Large intestine (tissue), 3 donors: ENCODE results near the gene PSKH1. TPM values are rescaled to one million over a fixed set of nuclear protein-coding genes. Genes with fewer than 3 reads are reported as not detected.
A peak's percentile ranks its signal among the peaks of the same experiment; 100 is the strongest.

Experiments used
- DNase-seq, 2 donors: peaks; one replicate each; pipeline versions ENCODE4 v3.0.0 to v3.0.0-alpha.2; 2013
- H3K27ac ChIP-seq: one replicate; pipeline ENCODE4 v1.5.1; 2013; ENCODE audit warnings: low read length
- H3K27me3 ChIP-seq: 2 replicates; pipeline ENCODE4 v1.6.1; 2013; ENCODE audit warnings: low read length; ENCODE audit not compliant: control insufficient read depth, insufficient read depth
- H3K36me3 ChIP-seq: 2 replicates; pipeline ENCODE4 v1.6.1; 2013; ENCODE audit warnings: low read length; ENCODE audit not compliant: control insufficient read depth, insufficient read depth
- H3K4me1 ChIP-seq: one replicate; pipeline ENCODE4 v1.6.1; 2013; ENCODE audit warnings: low read length; ENCODE audit not compliant: control insufficient read depth, insufficient read depth
- H3K4me3 ChIP-seq: one replicate; pipeline ENCODE4 v1.5.1; 2013; ENCODE audit warnings: low read length
- H3K9me3 ChIP-seq: one replicate; pipeline ENCODE4 v1.6.1; 2013; ENCODE audit warnings: mild to moderate bottlenecking, low read depth, low read length, moderate library complexity; ENCODE audit not compliant: control insufficient read depth
- WGBS: methylation state at CpG from one replicate; pipeline ENCODE4 v1.1.5; 2013; ENCODE audit warnings: low lambda C conversion rate; ENCODE audit not compliant: insufficient coverage; 5-methylcytosine and 5-hydroxymethylcytosine counted together
- polyA plus RNA-seq: library from polyadenylated mRNA; unstranded; fragments of 120-200 nt; gene quantifications from one replicate; pipeline ENCODE4 v1.2.1, GENCODE V29; 2013

The PSKH1 gene
- polyA plus RNA-seq, 1 donor: 24.2 TPM

DNA sequence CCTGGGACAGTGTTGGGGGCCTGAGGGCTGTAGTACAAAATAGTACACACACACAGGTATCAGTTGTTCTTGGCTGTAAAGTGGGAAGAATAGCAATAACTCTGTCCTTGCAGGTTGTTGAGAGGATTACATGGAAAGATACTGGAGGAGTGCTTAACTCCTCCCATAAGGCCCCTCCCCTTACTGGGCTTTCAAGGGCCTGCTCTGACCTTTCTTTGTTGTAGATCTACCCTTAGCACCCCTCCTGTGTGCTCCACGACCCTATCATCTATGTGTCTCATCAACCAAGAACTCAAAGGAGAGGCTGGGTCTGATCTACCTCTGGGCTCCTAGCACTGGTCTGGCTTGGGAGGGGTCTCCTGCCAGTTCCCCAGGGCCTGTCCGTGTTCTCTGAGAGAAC lies 28.5 kb upstream of the PSKH1 start:
- Histone ChIP-seq H3K4me3 (no peak overlapping the region), H3K27ac (no peak overlapping the region), H3K27me3 (no peaks in the 10 kb centered on the region), H3K4me1 (no peaks in the 10 kb centered on the region), H3K9me3 (no peaks in the 10 kb centered on the region), H3K36me3 (peaks cover 74% of the 10 kb centered on the region)
- DNase-seq: no peak
- WGBS: no CpG with 5 or more reads among the region's 2 CpGs

DNA sequence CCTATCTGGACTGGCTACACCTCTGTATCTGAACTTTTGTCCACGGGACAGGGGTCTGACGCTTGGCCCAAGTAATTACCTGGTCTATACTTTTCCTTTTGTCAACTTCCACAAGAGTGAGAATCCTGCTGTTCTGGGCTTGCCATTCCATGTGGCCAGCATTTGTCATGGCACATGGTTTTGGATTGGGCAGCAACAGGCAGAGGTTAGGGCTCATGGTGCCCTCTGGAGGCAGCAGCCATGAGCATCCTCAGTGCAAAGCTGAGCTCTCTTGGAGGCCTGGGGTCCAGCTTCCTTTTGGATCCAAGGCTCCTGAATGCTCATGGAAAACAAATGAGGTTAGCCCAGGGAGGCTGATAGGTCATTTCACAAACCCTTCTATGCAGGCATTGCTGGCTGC lies 27.7 kb upstream of the PSKH1 start:
- no CpG with 5 or more reads among the region's 2 CpGs for WGBS
- no peak for DNase-seq
- peaks cover 79% of the 10 kb centered on the region for H3K36me3 ChIP-seq

DNA sequence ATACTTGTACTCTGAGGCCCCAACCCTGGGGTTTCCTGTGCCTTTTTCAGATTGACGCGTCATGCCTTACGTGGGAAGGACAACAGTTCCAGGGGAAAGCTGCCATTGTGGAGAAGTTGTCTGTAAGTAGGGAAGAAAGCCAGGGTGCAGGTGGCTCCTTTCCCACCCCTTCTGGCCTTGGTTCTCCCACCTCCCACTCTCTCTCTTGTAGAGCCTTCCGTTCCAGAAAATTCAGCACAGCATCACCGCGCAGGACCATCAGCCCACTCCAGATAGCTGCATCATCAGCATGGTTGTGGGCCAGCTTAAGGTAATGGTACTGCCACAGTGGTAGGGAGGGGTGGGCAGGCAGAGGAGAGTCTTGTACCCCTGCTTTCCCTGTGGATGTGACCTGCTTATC lies 24.8 kb upstream of the PSKH1 start:
- H3K4me3 ChIP-seq: no peak overlapping the region
- no peak for DNase-seq
- peaks cover 69% of the 10 kb centered on the region for H3K36me3 ChIP-seq
- no peaks in the 10 kb centered on the region for H3K27me3 ChIP-seq
- H3K27ac ChIP-seq: no peak overlapping the region
- H3K4me1 ChIP-seq: no peaks in the 10 kb centered on the region
- no CpG with 5 or more reads among the region's 6 CpGs for WGBS
- no peaks in the 10 kb centered on the region for H3K9me3 ChIP-seq

More for the DNA sequence above, 27.7 kb upstream of the PSKH1 start:
- Histone ChIP-seq H3K27me3 (no peaks in the 10 kb centered on the region), H3K27ac (no peak overlapping the region), H3K9me3 (no peaks in the 10 kb centered on the region), H3K4me1 (no peaks in the 10 kb centered on the region), H3K4me3 (no peak overlapping the region)

DNA sequence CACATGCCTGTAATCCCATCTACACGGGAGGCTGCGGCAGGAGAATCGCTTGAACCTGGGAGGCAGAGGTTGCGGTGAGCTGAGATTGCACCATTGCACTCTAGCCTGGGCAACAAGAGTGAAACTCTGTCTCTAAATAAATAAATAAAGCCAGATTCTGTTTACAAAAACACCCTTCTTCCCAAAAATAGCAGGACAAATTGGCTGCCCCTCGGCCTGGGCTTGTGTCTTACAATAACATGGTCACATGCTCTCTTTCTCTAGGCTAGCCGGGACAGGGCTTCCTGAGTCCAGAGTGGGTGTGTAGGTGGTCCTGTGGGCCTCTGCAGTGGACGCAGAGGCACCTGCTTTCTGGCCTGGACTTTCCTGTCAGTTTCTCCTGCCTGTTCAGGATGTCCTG lies 23.4 kb upstream of the PSKH1 start:
- no peaks in the 10 kb centered on the region for H3K27me3 ChIP-seq
- no peak for DNase-seq
- H3K4me1 ChIP-seq: peaks cover 7% of the 10 kb centered on the region
- H3K9me3 ChIP-seq: no peaks in the 10 kb centered on the region
- H3K4me3 ChIP-seq: no peak overlapping the region
- H3K36me3 ChIP-seq: peaks cover 60% of the 10 kb centered on the region
- no peak overlapping the region for H3K27ac ChIP-seq
- no CpG with 5 or more reads among the region's 7 CpGs for whole genome bisulfite sequencing

DNA sequence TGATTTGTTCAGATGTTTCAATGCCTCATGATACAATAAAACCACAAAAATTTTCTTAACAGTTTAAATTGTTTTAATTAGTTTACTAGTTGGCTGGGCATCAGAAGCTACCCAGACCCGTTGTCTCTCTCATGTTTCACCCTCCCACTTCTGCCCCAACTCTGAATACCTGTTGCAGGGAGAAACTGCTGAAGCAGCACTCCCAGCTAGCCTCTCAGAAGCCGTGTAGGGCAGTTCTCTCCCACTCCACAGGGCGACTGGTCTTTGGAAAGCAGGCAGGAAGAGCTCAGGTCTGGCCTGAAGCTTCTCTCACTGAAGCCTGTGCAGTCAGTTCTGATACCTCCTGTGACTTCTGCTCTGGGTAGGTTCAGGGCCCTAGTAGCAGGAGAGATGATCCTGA lies 21.8 kb upstream of the PSKH1 start:
- DNase-seq: no peak
- H3K36me3 ChIP-seq: peaks cover 53% of the 10 kb centered on the region
- no peaks in the 10 kb centered on the region for H3K27me3 ChIP-seq
- no peak overlapping the region for H3K4me3 ChIP-seq
- H3K27ac ChIP-seq: no peak overlapping the region
- peaks cover 8% of the 10 kb centered on the region for H3K4me1 ChIP-seq
- no CpG with 5 or more reads among the region's 3 CpGs for WGBS
- H3K9me3 ChIP-seq: no peaks in the 10 kb centered on the region

DNA sequence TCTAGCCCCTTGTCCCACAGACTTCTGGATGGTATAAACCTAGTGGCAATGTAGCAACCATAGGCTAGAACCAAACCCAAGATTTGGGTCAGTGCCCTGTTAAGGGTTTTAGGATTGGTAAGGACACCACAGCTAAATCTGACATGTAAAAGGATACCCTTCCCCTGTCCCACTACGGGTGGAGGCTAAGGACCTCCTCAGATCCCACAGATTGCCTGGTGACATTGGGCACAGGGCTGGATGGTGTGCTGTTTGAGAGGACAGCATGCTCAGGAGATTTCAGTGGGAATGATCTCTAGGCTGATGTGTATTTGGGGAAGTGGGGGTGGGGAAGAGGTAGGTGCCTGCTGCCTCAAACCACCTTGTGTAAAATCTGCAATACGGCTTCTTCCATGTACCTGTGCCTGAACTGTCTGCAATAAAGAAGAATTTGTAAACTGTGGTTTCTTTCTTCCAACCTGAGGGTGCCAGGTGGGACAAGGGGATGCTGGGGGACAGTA lies 20.9 kb upstream of the PSKH1 start:
- WGBS: no CpG with 5 or more reads among the region's 2 CpGs

DNA sequence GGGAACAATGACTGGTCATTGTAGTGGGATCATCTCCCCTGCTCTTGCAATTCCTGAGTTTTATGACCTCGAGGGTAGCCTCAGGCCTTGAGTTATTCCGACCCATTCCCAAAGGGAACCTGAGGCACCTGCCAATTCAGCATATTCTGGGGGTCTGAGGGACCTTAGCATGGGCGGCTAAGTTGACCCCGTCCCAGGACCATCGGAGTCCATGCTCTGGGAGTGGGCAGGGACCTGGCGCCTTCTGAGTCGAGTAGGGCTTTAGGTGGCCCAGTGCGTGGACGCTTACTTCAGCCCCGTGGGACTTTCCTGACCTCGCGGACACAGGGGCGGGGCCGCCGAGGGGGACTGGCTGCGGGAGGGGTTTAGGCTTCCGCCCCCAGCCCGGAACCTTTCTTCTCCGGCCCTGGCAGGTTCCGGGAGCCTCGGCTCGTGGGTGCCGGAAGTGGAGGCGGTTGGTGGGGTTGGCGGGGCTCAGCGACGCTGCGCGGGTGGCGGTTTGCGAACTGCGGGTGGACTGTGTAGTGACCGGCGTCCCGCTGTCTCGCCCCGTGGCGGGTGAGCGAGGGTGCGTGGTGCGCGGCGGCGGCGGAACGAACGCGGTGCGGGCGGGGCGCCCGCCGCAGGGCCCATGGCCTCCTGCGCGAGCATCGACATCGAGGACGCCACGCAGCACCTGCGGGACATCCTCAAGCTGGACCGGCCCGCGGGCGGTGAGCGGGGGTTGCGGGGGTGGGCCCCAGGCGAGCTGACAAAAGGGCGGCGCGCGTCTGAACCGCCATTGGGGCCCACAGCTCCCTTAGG lies 20.2 kb upstream of the PSKH1 start, which contains the start of gene EDC4:
Gene EDC4 (plus strand): TSS at position 422 of the 804 bp plus-strand sequence. CDS start 210 bp downstream, at position 632.
- peak within 1 kb of the TSS; percentile 83 for H3K4me3 ChIP-seq
- H3K9me3 ChIP-seq: no peaks in the 10 kb centered on the region
- peak in 1 of 2 donors; percentile 81 for DNase-seq
- H3K4me1 ChIP-seq: peaks cover 8% of the 10 kb centered on the region
- no peaks in the 10 kb centered on the region for H3K27me3 ChIP-seq
- peak within 1 kb of the TSS; percentile 56 for H3K27ac ChIP-seq
- H3K36me3 ChIP-seq: peaks cover 54% of the 10 kb centered on the region
- 0% methylated on average over 1 of the region's 72 CpGs for WGBS

More for the DNA sequence above, 20.9 kb upstream of the PSKH1 start:
- DNase-seq: peak in 1 of 2 donors; percentile 29
- peak overlapping the region; percentile 8 for H3K27ac ChIP-seq
- H3K4me1 ChIP-seq: peaks cover 8% of the 10 kb centered on the region
- H3K27me3 ChIP-seq: no peaks in the 10 kb centered on the region
- H3K9me3 ChIP-seq: no peaks in the 10 kb centered on the region
- H3K36me3 ChIP-seq: peaks cover 54% of the 10 kb centered on the region
- peak overlapping the region; percentile 83 for H3K4me3 ChIP-seq

DNA sequence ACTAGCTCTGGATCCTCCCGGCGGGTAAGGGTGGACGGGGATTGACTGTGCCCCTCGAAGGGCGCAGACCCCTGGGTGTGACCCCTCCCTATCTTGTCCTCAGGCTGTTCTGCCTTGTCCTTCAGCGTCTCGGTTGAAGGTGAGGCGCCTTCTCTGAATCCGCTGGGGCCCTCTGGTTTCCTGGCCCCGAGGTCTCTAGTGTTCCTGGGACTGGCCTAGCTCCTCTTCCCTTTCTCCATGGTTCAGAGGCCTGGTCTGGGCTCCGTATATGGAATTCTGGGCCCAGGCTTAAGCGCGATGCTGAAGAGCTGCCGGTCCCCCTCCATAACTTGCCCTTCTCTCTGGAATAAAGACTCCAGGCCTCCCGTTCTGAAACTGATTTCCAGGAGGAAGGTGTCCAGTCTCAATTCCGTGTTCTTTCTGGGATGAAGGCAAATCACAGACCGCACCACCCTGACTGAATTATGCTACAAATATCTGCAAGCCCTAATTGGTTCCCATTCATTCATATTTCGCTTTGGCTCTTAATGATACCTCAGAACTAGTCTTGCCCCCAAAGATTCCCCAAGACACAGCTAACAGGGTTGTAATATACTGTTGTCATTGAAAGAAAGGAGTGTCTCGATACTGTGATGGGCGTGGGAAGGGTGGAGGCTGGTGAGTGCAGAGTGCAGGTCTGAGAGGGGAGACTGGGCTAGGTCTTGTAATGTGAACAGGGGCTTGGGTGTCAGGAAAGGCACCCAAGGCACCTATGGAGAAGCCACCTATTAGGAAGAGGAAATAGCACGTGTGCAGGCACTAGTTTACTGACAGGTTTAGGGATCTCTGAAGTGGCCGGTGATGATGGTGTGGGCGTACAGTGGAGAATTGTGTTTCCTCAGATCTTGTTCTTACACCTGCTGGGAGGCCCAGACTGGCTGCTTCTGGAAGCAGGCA lies 19.4 kb upstream of the PSKH1 start:
- no peaks in the 10 kb centered on the region for H3K27me3 ChIP-seq
- peaks cover 54% of the 10 kb centered on the region for H3K36me3 ChIP-seq
- no CpG with 5 or more reads among the region's 23 CpGs for WGBS
- peak overlapping the region; percentile 56 for H3K27ac ChIP-seq
- H3K4me1 ChIP-seq: peaks cover 8% of the 10 kb centered on the region
- peak in 1 of 2 donors; percentile 68 for DNase-seq
- H3K9me3 ChIP-seq: no peaks in the 10 kb centered on the region
- H3K4me3 ChIP-seq: peak overlapping the region; percentile 83

DNA sequence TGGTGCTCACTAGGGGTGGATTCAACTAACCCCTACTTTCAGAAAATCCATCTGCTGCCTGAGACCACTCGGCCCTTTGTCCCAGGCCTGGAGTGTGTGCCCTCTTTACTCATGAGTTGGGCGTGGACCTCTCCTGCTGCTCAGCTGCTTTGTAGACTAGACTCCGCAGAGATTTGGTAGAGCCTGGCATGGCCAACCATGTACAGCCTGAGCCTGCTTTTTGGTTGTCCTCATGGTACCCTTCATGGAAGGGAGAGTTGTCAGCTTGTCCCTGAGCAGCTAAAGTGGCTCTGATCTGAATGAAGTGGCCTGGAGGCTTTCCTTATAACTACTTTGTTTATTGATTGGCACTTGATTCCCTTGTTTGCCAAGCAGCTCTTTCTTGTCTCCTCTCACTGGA lies 18.7 kb upstream of the PSKH1 start:
- peaks cover 58% of the 10 kb centered on the region for H3K36me3 ChIP-seq
- H3K4me3 ChIP-seq: peak overlapping the region; percentile 83
- peak overlapping the region; percentile 56 for H3K27ac ChIP-seq
- WGBS: no CpG with 5 or more reads among the region's 3 CpGs
- no peaks in the 10 kb centered on the region for H3K9me3 ChIP-seq
- H3K27me3 ChIP-seq: no peaks in the 10 kb centered on the region
- DNase-seq: no peak
- H3K4me1 ChIP-seq: peaks cover 8% of the 10 kb centered on the region

DNA sequence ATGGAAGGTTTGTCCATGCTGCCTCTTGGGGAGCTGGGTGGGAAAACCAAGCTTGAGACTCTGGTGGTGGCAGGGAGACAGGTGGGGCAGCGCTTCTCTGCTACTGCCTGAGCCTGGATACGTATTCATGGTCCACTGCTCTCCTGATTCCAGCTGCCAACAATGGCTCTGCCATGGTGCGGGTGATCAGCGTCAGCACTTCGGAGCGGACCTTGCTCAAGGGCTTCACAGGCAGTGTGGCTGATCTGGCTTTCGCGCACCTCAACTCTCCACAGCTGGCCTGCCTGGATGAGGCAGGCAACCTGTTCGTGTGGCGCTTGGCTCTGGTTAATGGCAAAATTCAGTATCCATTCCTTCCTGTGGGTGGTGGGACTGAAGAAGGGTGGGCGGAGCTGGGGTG lies 16.0 kb upstream of the PSKH1 start:
- Histone ChIP-seq H3K4me3 (no peak overlapping the region), H3K27ac (no peak overlapping the region), H3K36me3 (peaks cover 65% of the 10 kb centered on the region), H3K9me3 (no peaks in the 10 kb centered on the region), H3K4me1 (peaks cover 12% of the 10 kb centered on the region), H3K27me3 (no peaks in the 10 kb centered on the region)
- DNase-seq: no peak
- WGBS: no CpG with 5 or more reads among the region's 11 CpGs
